Thoracic aorta (tissue), 2 donors: ENCODE measurements around the gene GDAP1L1. TPM values are rescaled to one million over a fixed set of nuclear protein-coding genes. Genes with fewer than 3 reads are reported as not detected.
"Not testable (repeated sequence)": the region's sequence is repeated elsewhere in the genome, so short reads cannot be mapped to it uniquely, and the experiment has no call there.

ENCODE experiments used
- ATAC-seq: fragments of 150-250 bp; one replicate; pipeline ENCODE4 v1.8.0; 2017; ENCODE audit warnings: low read depth; ENCODE audit not compliant: insufficient number of reproducible peaks, low FRiP score
- DNase-seq: peaks from one replicate; pipeline ENCODE4 v3.0.0-alpha.2; 2020; ENCODE audit warnings: low spot score
- H3K27ac ChIP-seq, 2 donors: fragments of 200-600 bp; sonication (generic); 1 replicate in 1 of 2; 2 replicates in 1 of 2; pipeline ENCODE4 v1.5.1; 2016; ENCODE audit warnings: mild to moderate bottlenecking in 2 of 2, moderate library complexity in 2 of 2
- H3K27me3 ChIP-seq: fragments of 200-600 bp; sonication (generic); replicated peaks from 2 replicates; pipeline ENCODE4 v1.6.0; 2016; ENCODE audit warnings: mild to moderate bottlenecking; ENCODE audit not compliant: insufficient read depth
- H3K36me3 ChIP-seq: fragments of 200-600 bp; sonication (generic); one replicate; pipeline ENCODE4 v1.5.1; 2016
- H3K4me1 ChIP-seq, 2 donors: fragments of 200-600 bp; sonication (generic); 1 replicate in 1 of 2; 2 replicates in 1 of 2; pipeline versions ENCODE4 v1.5.1 to v1.6.0; 2016; ENCODE audit warnings: low read depth in 2 of 2, mild to moderate bottlenecking in 1 of 2; ENCODE audit not compliant: control insufficient read depth in 1 of 2
- H3K4me3 ChIP-seq: fragments of 200-600 bp; sonication (generic); 2 replicates; pipeline ENCODE4 v1.5.1; 2016; ENCODE audit warnings: mild to moderate bottlenecking
- H3K9me3 ChIP-seq: fragments of 200-600 bp; sonication (generic); 2 replicates; pipeline ENCODE4 v1.5.1; 2016
- total RNA-seq, 2 donors: library from RNA; depleted of rRNA; stranded (reverse); fragments of >200 nt; gene quantifications; one replicate each; pipeline versions ENCODE4 v1.1.0 to v1.2.3, GENCODE V29; 2016
- TF ChIP-seq, protein P1 (sequence below): fragments of 200-600 bp; sonication (generic); IDR thresholded peaks from one replicate; pipeline ENCODE4 v1.5.1; 2019; ENCODE audit warnings: antibody characterized with exemption

Gene GDAP1L1
- total RNA-seq, 2 donors from 2014 or later: not detected

- no peak for DNase-seq
- TF ChIP-seq, protein P1, sequence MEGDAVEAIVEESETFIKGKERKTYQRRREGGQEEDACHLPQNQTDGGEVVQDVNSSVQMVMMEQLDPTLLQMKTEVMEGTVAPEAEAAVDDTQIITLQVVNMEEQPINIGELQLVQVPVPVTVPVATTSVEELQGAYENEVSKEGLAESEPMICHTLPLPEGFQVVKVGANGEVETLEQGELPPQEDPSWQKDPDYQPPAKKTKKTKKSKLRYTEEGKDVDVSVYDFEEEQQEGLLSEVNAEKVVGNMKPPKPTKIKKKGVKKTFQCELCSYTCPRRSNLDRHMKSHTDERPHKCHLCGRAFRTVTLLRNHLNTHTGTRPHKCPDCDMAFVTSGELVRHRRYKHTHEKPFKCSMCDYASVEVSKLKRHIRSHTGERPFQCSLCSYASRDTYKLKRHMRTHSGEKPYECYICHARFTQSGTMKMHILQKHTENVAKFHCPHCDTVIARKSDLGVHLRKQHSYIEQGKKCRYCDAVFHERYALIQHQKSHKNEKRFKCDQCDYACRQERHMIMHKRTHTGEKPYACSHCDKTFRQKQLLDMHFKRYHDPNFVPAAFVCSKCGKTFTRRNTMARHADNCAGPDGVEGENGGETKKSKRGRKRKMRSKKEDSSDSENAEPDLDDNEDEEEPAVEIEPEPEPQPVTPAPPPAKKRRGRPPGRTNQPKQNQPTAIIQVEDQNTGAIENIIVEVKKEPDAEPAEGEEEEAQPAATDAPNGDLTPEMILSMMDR: no peak
- no peak for ATAC-seq
Measured at GRCh38 chr20:44233436-44234016, 13.6 kb upstream of the GDAP1L1 start.

DNA sequence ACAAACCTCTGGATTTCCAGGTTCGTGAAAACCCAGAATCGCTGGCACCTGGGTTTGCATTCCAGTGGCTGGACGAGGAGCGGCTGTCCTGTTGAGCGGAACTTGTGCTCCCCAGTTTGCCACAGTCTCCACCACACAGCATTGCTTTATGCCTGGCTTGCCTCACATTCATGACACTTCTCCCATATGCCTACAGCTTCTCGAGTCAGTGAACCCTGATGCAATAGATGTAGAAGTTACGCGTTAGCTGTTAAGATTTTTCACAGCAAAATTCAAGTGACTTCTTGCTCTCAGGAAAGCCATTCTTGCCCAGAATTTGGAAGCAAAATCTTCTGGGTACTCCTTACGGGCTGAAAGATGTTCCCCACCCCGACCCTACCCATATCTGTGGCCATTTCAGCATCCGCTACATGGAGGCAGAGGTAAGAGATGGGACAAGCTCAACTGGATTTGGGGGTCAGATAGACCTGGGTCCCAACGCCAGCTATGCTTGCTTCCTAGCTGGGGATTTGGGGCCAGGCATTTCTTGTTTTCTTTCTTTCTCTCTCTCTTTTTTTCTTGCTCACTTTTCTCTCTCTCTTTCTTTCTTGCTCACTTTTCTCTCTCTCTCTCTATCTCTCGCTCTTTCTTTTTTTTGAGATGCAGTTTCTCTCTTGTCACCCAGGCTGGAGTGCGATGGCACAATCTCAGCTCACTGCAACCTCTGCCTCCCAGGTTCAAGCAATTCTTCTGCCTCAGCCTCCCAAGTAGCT is 12.4 kb upstream of the GDAP1L1 start:
- Histone ChIP-seq H3K27me3 (no peaks in the 10 kb centered on the region), H3K36me3 (no peaks in the 10 kb centered on the region), H3K4me1 (no peaks in the 10 kb centered on the region), H3K4me3 (no peak overlapping the region), H3K9me3 (no peaks in the 10 kb centered on the region), H3K27ac (no peak overlapping the region)
- no peak for DNase-seq
- TF ChIP-seq, protein P1: no peak
- ATAC-seq: no peak

More at GRCh38 chr20:44233436-44234016, 13.6 kb upstream of the GDAP1L1 start:
- Histone ChIP-seq H3K4me1 (no peaks in the 10 kb centered on the region), H3K27me3 (no peaks in the 10 kb centered on the region), H3K36me3 (no peaks in the 10 kb centered on the region), H3K27ac (no peak overlapping the region), H3K9me3 (no peaks in the 10 kb centered on the region), H3K4me3 (no peak overlapping the region)

GRCh38 chr20:44235702-44236101 is 11.4 kb upstream of the GDAP1L1 start:
- ATAC-seq (no peak), DNase-seq (no peak)
- Histone ChIP-seq H3K27me3 (no peaks in the 10 kb centered on the region), H3K4me1 (no peaks in the 10 kb centered on the region), H3K9me3 (no peaks in the 10 kb centered on the region), H3K36me3 (no peaks in the 10 kb centered on the region), H3K27ac (no peak overlapping the region), H3K4me3 (no peak overlapping the region)
- TF ChIP-seq, protein P1: no peak

- H3K27ac ChIP-seq, H3K36me3 ChIP-seq, DNase-seq, ATAC-seq, H3K4me1 ChIP-seq, H3K4me3 ChIP-seq, H3K9me3 ChIP-seq, H3K27me3 ChIP-seq: not testable (repeated sequence)
Measured at GRCh38 chr20:44236840-44237239, 10.3 kb upstream of the GDAP1L1 start.

DNA sequence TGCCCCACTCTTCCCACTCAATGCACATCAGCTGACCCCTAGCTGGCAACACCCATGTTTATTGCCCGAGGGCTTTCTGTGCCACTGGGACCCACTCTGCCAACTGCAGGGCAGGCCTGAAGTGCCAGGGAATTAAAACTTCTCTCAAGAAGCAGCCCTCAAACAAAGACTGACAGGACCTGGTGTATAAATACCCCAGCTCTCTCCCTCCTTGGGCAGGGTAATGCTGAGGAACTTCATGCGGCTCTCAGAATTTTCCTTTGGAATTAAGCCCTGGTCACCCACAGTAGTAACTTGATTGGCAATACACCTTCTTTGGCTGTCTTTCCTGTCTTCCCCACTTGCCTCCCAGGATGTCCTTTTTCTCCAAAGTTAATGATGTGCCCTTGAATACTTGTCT is 5.3 kb upstream of the GDAP1L1 start:
- DNase-seq: no peak
- TF ChIP-seq, protein P1: no peak
- Histone ChIP-seq H3K36me3 (no peaks in the 10 kb centered on the region), H3K9me3 (no peaks in the 10 kb centered on the region), H3K27ac (no peak overlapping the region), H3K27me3 (no peaks in the 10 kb centered on the region), H3K4me1 (peaks cover 0 to under 1% of the 10 kb centered on the region in 2 donors), H3K4me3 (no peak overlapping the region)
- ATAC-seq: no peak
